Prostate gland (tissue), 2 donors: ENCODE results near the gene AKT1S1.

Experiments
- POLR2A ChIP-seq: fragments of 450-650 bp; IDR thresholded peaks from one replicate; pipeline ENCODE4 v1.6.1; 2016; ENCODE audit warnings: antibody characterized with exemption, mild to moderate bottlenecking
- POLR2AphosphoS5 ChIP-seq: sonication (generic); formaldehyde crosslinking; IDR thresholded peaks from one replicate; pipeline ENCODE4 v1.6.1; 2017; ENCODE audit warnings: antibody characterized with exemption
- TF ChIP-seq, protein P1 (sequence below), 4 experiments: fragments of 200-600 bp in 2 of 4; fragments of 450-650 bp in 2 of 4; sonication (generic) in 2 of 4; IDR thresholded peaks; 1 replicate in 3 of 4; 2 replicates in 1 of 4; pipeline ENCODE4 v1.5.1; 2016 to 2019; ENCODE audit warnings: antibody characterized with exemption in 4 of 4, mild to moderate bottlenecking in 2 of 4, moderate library complexity in 2 of 4

GRCh38 chr19:49864890-49865289 lies 12.3 kb downstream of the AKT1S1 start:
- TF ChIP-seq, protein P1, sequence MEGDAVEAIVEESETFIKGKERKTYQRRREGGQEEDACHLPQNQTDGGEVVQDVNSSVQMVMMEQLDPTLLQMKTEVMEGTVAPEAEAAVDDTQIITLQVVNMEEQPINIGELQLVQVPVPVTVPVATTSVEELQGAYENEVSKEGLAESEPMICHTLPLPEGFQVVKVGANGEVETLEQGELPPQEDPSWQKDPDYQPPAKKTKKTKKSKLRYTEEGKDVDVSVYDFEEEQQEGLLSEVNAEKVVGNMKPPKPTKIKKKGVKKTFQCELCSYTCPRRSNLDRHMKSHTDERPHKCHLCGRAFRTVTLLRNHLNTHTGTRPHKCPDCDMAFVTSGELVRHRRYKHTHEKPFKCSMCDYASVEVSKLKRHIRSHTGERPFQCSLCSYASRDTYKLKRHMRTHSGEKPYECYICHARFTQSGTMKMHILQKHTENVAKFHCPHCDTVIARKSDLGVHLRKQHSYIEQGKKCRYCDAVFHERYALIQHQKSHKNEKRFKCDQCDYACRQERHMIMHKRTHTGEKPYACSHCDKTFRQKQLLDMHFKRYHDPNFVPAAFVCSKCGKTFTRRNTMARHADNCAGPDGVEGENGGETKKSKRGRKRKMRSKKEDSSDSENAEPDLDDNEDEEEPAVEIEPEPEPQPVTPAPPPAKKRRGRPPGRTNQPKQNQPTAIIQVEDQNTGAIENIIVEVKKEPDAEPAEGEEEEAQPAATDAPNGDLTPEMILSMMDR (IDR thresholded peaks at IDR 0.05) = no peak
- TF ChIP-seq POLR2A (no peak), POLR2AphosphoS5 (no peak)
